ENCODE results near the gene GAREM1. TPM values are rescaled to one million over a fixed set of nuclear protein-coding genes. Genes with fewer than 3 reads are reported as not detected.
A peak's percentile ranks its signal among the peaks of the same experiment; 100 is the strongest.

GAREM1 gene
- polyA plus RNA-seq, 1 of the 3 experiments (the other 2 are of a cell fraction), result 2.8 TPM

GRCh38 chr18:32389191-32389590, 81.5 kb downstream of the GAREM1 start:
- CTCF ChIA-PET, result no interaction called here

DNA sequence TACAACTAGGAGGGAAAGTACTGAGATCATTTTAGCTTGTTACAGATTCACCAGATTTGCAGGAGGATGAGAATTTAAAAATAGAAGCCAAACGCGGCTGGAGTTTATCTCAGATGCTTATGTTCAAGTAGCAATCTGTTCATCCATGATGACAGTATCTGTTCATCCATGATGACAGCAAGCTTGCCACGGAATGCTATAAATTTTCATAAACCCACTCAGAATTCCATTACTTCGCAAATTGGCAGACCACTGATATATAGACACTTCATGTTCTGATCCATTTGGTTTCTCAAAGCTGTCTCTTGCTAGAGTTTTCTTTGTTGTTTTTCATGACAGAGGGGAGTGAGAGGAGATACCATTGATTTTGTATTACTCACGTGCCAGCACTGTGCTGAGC, 84.2 kb downstream of the GAREM1 start:
- Histone ChIP-seq H3K79me2 (ENCODE audit: insufficient read depth) (no peaks in the 10 kb centered on the region), H3K27me3 (ENCODE audit: insufficient read depth) (no peaks in the 10 kb centered on the region), H3K9me3 (no peaks in the 10 kb centered on the region), H3F3A (replicated peaks; ENCODE audit: insufficient read depth) (peaks cover 8% of the 10 kb centered on the region), H3K9me2 (no peaks in the 10 kb centered on the region), H3K4me1 (ENCODE audit: control insufficient read depth in 1 of 2, insufficient read depth in 2 of 2, low read depth in 1 of 2, low read length in 1 of 2) (peaks cover 0 to 17% of the 10 kb centered on the region in 2 experiments; a peak in 3 of 4 replicates), H3K36me3 (replicated peaks in 1 of 2; ENCODE audit: control insufficient read depth in 1 of 2, insufficient read depth in 2 of 2, low read length in 1 of 2) (no peaks in the 10 kb centered on the region), H3K9ac (no peak overlapping the region), H3K27ac (ENCODE audit: low read depth in 2 of 2, low read length in 1 of 2) (no peak overlapping the region), H3K4me3 (ENCODE audit: low read depth in 2 of 2, low read length in 1 of 2) (no peak overlapping the region), H4K20me1 (ENCODE audit: insufficient read depth) (no peaks in the 10 kb centered on the region), H2AFZ (ENCODE audit: low read depth) (no peak overlapping the region), H3K4me2 (no peak overlapping the region)
- DNase-seq, result no peak
- ChIA-PET CTCF (interaction anchor here (1.0 to 1.2 kb wide), 2 partner anchors 14 to 84 kb away, joined by 3 to 8 read pairs; partner anchors contain the start of gene GAREM1), POLR2A (no interaction called here)
- no peak for TF ChIP-seq RAD21 (IDR thresholded peaks at IDR 0.05; ENCODE audit: low read length)
- TF ChIP-seq RCOR1 (IDR thresholded peaks at IDR 0.05; ENCODE audit: low read length), result peak; percentile 70
- no peak for TF ChIP-seq RXRA (IDR thresholded peaks at IDR 0.05; ENCODE audit: borderline replicate concordance, low read depth)
- TF ChIP-seq JUND (IDR thresholded peaks at IDR 0.05), result no peak
- peak; percentile 36; the same call in 1 of the 2 replicates for TF ChIP-seq TCF12 (IDR thresholded peaks at IDR 0.05)
- no peak for TF ChIP-seq RFX5 (IDR thresholded peaks at IDR 0.05; ENCODE audit: low read length)
- TF ChIP-seq CHD2 (IDR thresholded peaks at IDR 0.05; ENCODE audit: low read length, partially characterized antibody), result no peak
- TF ChIP-seq MXI1 (IDR thresholded peaks at IDR 0.05; ENCODE audit: low read depth, low read length), result no peak
- no peak for TF ChIP-seq NRF1 (IDR thresholded peaks at IDR 0.05; ENCODE audit: low read depth, low read length)
- peak; percentile 44; the same call in 1 of the 2 replicates for TF ChIP-seq PBX3 (IDR thresholded peaks at IDR 0.05)
- no peak for TF ChIP-seq FOSL2 (IDR thresholded peaks at IDR 0.05; ENCODE audit: borderline replicate concordance, low read depth)
- no peak for TF ChIP-seq TEAD4 (IDR thresholded peaks at IDR 0.05; ENCODE audit: borderline replicate concordance, insufficient read depth)
- WGBS (ENCODE audit: low lambda C conversion rate), result 52% methylated on average over 5 of the region's 5 CpGs

More at GRCh38 chr18:32389191-32389590, 81.5 kb downstream of the GAREM1 start:
- Histone ChIP-seq H3K36me3 (replicated peaks in 1 of 2; ENCODE audit: control insufficient read depth in 1 of 2, insufficient read depth in 2 of 2, low read length in 1 of 2) (no peaks in the 10 kb centered on the region), H4K20me1 (ENCODE audit: insufficient read depth) (no peaks in the 10 kb centered on the region), H3K27ac (ENCODE audit: low read depth in 2 of 2, low read length in 1 of 2) (no peak overlapping the region), H3K4me3 (ENCODE audit: low read depth in 2 of 2, low read length in 1 of 2) (no peak overlapping the region), H3K9ac (no peak overlapping the region), H3F3A (replicated peaks; ENCODE audit: insufficient read depth) (no peaks in the 10 kb centered on the region), H3K9me3 (no peaks in the 10 kb centered on the region), H3K79me2 (ENCODE audit: insufficient read depth) (no peaks in the 10 kb centered on the region), H3K4me1 (ENCODE audit: control insufficient read depth in 1 of 2, insufficient read depth in 2 of 2, low read depth in 1 of 2, low read length in 1 of 2) (peaks cover 0 to 14% of the 10 kb centered on the region in 2 experiments; a peak in 3 of 4 replicates), H3K4me2 (no peak overlapping the region), H3K27me3 (ENCODE audit: insufficient read depth) (no peaks in the 10 kb centered on the region), H3K9me2 (no peaks in the 10 kb centered on the region), H2AFZ (ENCODE audit: low read depth) (no peak overlapping the region)
- 92% methylated on average over 1 of the region's 1 CpG for WGBS (ENCODE audit: low lambda C conversion rate)
- POLR2A ChIA-PET, result no interaction called here
- DNase-seq, result no peak
- TF ChIP-seq EP300 (IDR thresholded peaks at IDR 0.05; ENCODE audit: borderline replicate concordance in 1 of 2, low read depth in 1 of 2, low read length in 1 of 2) (no peak), NRF1 (IDR thresholded peaks at IDR 0.05; ENCODE audit: low read depth, low read length) (no peak), FOXM1 (IDR thresholded peaks at IDR 0.05; ENCODE audit: low read depth) (no peak)
- TF ChIP-seq, protein P1, sequence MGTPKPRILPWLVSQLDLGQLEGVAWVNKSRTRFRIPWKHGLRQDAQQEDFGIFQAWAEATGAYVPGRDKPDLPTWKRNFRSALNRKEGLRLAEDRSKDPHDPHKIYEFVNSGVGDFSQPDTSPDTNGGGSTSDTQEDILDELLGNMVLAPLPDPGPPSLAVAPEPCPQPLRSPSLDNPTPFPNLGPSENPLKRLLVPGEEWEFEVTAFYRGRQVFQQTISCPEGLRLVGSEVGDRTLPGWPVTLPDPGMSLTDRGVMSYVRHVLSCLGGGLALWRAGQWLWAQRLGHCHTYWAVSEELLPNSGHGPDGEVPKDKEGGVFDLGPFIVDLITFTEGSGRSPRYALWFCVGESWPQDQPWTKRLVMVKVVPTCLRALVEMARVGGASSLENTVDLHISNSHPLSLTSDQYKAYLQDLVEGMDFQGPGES (IDR thresholded peaks at IDR 0.05; ENCODE audit: low read depth, low read length), result no peak
